Left ventricle myocardium inferior (tissue), 1 donor: ENCODE results near the gene OSBPL8. TPM values are rescaled to one million over a fixed set of nuclear protein-coding genes. Genes with fewer than 3 reads are reported as not detected.

Experiments
- DNase-seq: peaks from one replicate; pipeline ENCODE4 v3.0.0-alpha.2; 2020
- H3K27ac ChIP-seq: fragments of 200-600 bp; replicated peaks from 2 replicates; pipeline ENCODE4 v1.8.0; 2021
- H3K27me3 ChIP-seq: fragments of 200-600 bp; 2 replicates; pipeline ENCODE4 v1.8.0; 2021; ENCODE audit warnings: low read depth
- H3K36me3 ChIP-seq: fragments of 200-600 bp; 2 replicates; pipeline ENCODE4 v1.8.0; 2021
- H3K4me1 ChIP-seq: fragments of 200-600 bp; 2 replicates; pipeline ENCODE4 v1.8.0; 2021
- H3K4me3 ChIP-seq: fragments of 200-600 bp; 2 replicates; pipeline ENCODE4 v1.8.0; 2021; ENCODE audit warnings: mild to moderate bottlenecking, moderate library complexity
- H3K9me3 ChIP-seq: fragments of 200-600 bp; replicated peaks from 2 replicates; pipeline ENCODE4 v1.8.0; 2021
- CTCF ChIP-seq: fragments of 200-600 bp; IDR thresholded peaks from 2 replicates; pipeline ENCODE4 v1.8.0; 2021; ENCODE audit warnings: antibody characterized with exemption, mild to moderate bottlenecking, borderline replicate concordance
- intact Hi-C: fragments of 100-400 bp; cut with micrococcal nuclease; formaldehyde crosslinking; loops from one replicate; pipeline ENCODE4 v1.11.0; 2022
- total RNA-seq: library from RNA; stranded (reverse); fragmentation: NEBNext Ultra II Directional; extraction: Animal tissue kit (Norgen Biotek cat#: 25700); gene quantifications from one replicate; pipeline ENCODE4 v1.2.1, GENCODE V29; 2021
- donor health status: DM: no; HTN: yes; CAD: no; lungs with severe emphysema.

The OSBPL8 gene
- total RNA-seq, 1 donor from 2014 or later = 28.9 TPM

GRCh38 chr12:76555231-76555767 is 4.3 kb downstream of the OSBPL8 start:
- H3K27ac ChIP-seq = peak overlapping the region; percentile 48

DNA sequence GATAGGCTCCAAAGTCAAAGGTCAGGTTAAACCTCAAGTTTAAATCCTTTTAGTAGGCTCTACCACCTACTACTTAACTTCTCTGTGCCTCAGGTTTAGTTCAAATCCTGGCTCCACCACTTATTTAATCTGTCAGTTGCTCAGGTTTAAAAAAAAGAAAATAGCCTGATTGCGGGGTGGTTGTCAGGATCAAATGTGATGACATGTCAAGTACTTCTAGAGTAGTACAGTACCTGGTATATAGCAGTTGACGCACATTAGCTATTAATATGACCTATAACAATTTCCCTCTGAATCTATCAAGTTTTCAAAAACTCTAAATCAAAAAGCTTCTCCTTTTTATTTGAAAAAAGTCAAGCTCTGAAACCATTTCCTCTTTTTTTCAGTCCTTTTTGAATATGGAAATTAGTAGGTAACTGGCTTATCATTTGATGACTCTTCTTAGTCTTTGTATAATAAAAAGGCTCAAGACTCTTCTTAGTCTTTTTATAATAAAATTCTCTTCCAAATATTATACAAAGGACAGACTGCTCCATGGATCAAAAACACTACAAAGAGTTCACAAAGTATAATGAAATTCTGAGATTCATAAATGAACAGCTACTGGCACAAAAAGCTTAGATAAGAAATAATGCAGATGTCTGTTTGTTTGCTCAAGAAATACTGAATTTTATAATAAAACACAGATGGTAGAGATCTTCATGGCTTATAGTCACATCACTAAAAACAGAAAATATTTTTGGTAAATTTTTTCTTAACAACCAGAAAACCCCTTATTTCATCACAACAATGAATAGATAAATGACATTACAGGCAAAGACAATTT is 5.0 kb downstream of the OSBPL8 start:
- no peaks in the 10 kb centered on the region for H3K9me3 ChIP-seq
- intact Hi-C loops = no loop called here
- peaks cover 97% of the 10 kb centered on the region for H3K4me1 ChIP-seq
- no peak for TF ChIP-seq CTCF
- peak overlapping the region; percentile 48 for H3K27ac ChIP-seq
- DNase-seq = no peak
- H3K36me3 ChIP-seq = no peaks in the 10 kb centered on the region
- H3K27me3 ChIP-seq = no peaks in the 10 kb centered on the region
- no peak overlapping the region for H3K4me3 ChIP-seq

More at GRCh38 chr12:76555231-76555767, 4.3 kb downstream of the OSBPL8 start:
- TF ChIP-seq CTCF = no peak
- Histone ChIP-seq H3K27me3 (no peaks in the 10 kb centered on the region), H3K4me1 (peaks cover 90% of the 10 kb centered on the region), H3K36me3 (no peaks in the 10 kb centered on the region), H3K9me3 (no peaks in the 10 kb centered on the region), H3K4me3 (no peak overlapping the region)
- intact Hi-C loops = no loop called here
- no peak for DNase-seq

GRCh38 chr12:76552343-76552938 is 7.1 kb downstream of the OSBPL8 start:
- Histone ChIP-seq H3K27ac (peak overlapping the region; percentile 51), H3K4me1 (peaks cover 98% of the 10 kb centered on the region), H3K4me3 (no peak overlapping the region), H3K27me3 (no peaks in the 10 kb centered on the region), H3K36me3 (no peaks in the 10 kb centered on the region), H3K9me3 (no peaks in the 10 kb centered on the region)
- intact Hi-C loops = no loop called here
- DNase-seq = no peak
- TF ChIP-seq CTCF = no peak

GRCh38 chr12:76551482-76551888 is 8.1 kb downstream of the OSBPL8 start:
- H3K27ac ChIP-seq = no peak overlapping the region
- no peak for DNase-seq
- no peaks in the 10 kb centered on the region for H3K9me3 ChIP-seq
- TF ChIP-seq CTCF = no peak
- no peaks in the 10 kb centered on the region for H3K27me3 ChIP-seq
- intact Hi-C loops = no loop called here
- no peaks in the 10 kb centered on the region for H3K36me3 ChIP-seq
- H3K4me3 ChIP-seq = no peak overlapping the region
- peaks cover 96% of the 10 kb centered on the region for H3K4me1 ChIP-seq

DNA sequence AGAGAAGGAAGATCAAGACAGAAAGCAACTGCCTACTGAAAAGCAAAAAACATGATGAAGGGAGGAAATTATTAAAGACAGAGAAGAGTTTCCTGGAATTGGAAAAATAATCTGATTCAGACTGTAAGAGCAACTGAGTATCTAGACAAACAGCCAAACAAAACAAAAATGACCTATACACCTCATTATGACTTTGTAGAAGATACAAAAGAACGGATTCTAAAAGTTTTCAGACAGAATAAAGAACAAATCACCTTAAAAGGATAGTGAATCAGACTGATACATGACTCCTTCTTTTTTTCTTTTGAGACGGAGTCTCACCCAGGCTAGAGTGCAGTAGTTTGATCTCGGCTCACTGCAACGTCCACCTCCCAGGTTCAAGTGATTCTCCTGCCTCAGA is 10.4 kb downstream of the OSBPL8 start:
- H3K4me3 ChIP-seq = no peak overlapping the region

More for the DNA sequence above, 10.4 kb downstream of the OSBPL8 start:
- Histone ChIP-seq H3K27me3 (no peaks in the 10 kb centered on the region), H3K4me1 (peaks cover 93% of the 10 kb centered on the region), H3K36me3 (no peaks in the 10 kb centered on the region), H3K9me3 (no peaks in the 10 kb centered on the region), H3K27ac (no peak overlapping the region)
- intact Hi-C loops = no loop called here
- TF ChIP-seq CTCF = no peak
- no peak for DNase-seq
